HG02970 (cell line): ENCODE measurements around the gene CDC25A.
A peak's percentile ranks its signal among the peaks of the same experiment; 100 is the strongest.

Experiments used
- ATAC-seq: cut with Tn5 transposase; IDR thresholded peaks from one replicate; pipeline ENCODE4 v1.9.1; 2021; ENCODE audit warnings: mild to moderate bottlenecking, moderate library complexity, moderate number of reproducible peaks; ENCODE audit not compliant: unreplicated experiment, low FRiP score

Gene CDC25A

DNA sequence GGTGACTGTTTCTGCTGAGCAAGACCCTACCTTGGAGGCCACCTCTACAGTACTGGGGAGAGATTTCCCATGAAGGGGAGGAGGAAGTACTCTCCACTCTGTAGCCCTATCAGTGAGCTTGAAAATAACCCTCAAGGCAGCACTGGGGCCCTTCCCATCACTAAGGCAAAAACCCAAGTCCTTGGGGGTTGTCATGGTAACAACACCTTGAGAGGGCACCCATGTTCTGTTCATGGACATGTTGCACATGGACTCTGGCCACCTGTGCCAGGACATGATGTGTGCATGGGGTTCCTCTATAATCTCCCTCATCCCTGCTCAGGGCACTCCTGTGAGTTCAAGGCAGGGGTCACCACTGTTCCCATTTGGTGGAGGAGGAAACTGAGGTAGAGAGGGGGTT is 10.9 kb upstream of the CDC25A start:
- ATAC-seq: no peak

DNA sequence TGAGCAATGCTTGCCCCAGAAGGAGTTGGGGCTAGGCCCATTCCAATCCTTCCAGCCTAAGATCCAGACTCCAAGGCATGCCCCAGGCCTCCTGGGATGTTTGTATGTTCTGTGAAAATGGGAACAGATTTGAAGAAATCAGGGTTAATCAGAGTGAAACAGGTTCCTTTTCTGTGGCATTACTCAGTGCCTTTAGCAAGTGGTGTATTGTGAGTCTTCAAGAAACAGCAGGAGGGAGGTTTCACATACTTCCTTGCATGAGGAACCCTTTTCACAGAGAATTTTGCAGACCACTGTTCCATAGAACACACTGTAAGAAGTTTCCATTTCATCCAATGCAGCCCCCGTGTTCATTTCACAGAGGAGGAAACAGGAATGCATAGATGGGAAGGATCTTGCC is 8.4 kb upstream of the CDC25A start:
- no peak for ATAC-seq

DNA sequence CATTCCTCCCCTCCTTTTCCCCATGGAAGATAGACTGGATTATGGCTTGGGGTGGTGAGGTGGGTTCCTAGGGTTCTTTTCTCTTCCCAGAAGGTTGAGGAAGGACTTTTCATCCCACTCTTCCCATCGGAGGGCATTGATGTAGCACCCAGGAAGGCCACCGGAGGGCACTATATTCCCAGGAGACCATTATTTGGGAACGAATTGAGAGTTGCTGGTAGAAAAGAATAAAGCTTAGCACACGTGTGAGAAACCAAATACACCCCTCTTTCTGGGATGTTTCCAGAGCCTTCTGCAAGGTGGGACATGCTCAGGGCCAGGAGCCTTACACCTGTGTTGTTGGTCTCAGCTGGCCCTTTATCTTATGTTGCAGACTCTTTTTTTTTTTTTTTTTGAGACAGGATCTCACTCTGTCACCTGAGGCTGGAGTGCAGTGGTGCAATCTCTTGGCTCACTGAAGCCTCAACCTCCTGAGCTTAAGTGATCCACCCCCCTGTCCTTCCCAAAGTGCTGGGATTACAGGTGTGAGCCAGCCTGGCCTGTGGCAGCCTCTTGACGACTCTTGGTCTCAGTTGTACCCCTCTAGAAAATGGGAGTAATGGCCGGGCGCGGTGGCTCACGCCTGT is 6.3 kb upstream of the CDC25A start:
- ATAC-seq: no peak

DNA sequence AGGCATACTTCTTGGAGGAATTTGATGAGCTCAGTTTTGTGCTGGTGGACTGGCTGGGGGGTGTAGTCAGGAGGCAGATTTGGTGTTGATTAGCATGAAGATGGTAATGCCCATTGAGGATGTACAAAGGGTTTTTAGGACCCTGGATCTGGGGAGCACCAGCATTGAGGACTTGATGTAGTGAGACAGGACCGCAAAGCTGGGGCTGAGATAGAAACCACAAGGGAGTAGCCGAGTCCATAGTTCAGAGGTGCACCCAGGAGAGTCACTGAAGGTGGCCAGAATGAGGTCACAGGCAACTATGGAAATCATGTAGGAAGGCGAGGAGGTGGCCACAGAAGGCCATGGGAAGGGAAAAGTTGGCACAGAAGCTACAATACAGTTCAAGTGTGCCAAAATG is 2.7 kb upstream of the CDC25A start:
- no peak for ATAC-seq

DNA sequence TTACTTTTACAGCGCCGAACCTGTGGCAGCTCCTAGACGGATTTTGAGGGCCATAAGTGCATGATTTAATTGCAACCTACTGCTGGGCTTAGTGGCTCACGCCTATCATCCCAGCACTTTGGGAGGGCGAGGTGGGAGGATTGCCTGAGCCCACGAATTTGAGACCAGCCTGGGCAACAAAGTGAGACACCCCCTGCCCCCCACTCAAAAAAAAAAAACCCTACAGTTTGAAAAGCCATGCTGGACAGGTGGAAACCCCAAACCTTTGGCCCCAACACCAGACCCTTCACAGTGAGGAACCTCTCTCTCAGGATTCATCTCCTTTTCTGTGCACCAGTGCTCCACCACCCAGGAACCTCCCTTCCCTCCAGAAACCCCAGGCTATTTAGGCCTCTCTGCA is 1.1 kb upstream of the CDC25A start:
- no peak for ATAC-seq

DNA sequence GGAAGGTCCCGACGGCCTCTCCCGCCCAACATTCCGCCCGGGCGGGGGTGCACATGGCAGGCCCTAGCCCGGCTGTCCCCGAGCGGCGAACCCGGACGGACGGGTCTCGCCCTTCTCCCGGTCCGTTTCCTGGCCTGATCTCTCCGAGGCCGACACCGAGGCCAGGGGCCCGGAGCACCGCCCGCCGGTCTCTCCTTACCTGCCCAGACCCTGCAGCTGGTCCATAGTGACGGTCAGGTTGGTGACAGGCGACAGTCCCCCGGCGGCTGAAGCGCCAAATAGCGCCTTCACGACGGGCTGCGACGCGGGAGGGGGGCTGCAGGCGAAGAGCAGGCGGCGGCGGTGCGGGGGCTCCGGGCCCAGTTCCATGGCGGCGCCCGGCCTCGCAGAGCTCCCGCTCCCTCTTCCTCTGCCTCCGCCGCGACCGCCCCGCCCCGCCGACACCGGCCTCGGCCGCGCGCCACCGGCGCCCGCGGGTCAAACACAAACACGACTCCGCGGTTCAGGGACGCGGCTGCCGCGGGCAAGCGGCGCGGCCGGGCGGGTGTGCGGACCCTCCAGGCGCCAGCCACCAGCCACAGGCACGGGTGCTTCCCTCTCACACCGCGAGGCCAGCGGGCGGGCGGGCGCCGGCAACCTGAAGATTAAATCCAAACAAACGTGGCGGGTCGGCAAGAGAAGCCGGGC is 495 bp downstream of the CDC25A start:
- peak; percentile 27 for ATAC-seq

DNA sequence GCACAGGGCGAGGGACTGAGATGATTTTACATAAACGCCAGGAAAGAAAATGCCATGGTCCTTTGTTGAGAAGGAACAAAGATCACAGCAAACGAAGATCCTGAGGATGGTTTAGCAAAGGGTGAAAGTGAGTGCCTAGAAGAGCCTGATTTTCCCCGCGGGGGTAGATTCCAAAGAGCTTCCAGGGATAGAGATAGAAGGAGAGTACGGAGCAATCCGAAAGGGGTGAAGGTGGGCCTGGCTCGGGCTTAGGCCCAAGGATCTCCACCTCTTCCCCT is 977 bp downstream of the CDC25A start:
- no peak for ATAC-seq

DNA sequence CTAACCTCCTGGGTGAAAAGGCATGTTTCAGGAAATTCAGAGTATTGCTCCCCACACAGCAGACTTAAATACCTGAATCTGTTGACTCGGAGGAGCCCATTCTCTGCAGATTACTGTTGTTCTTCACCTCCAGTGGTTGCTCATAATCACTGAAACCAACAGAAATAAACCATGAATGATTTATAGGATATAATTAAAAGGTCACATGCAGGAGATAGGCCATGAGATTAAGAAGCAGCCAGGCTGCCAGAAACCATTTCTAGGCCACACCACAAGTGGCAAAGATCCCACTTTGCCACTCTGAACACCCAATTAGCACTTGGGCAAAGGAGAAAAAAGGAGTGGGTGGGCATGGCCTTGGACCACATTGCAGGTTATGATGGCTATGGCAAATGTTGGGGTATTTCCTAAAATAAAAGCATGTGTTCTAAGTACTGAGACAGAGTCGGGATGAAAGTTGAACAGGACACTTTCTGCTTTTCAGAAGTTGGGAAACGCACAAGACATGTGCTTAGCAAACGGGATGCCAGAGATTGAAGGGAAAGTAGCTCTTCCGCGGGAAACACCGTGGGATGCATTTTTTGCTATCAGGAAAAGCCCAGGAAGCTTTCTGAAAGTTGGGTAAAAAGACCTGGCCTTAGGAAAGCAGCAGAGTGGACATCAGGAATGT is 1.5 kb downstream of the CDC25A start:
- ATAC-seq: no peak

DNA sequence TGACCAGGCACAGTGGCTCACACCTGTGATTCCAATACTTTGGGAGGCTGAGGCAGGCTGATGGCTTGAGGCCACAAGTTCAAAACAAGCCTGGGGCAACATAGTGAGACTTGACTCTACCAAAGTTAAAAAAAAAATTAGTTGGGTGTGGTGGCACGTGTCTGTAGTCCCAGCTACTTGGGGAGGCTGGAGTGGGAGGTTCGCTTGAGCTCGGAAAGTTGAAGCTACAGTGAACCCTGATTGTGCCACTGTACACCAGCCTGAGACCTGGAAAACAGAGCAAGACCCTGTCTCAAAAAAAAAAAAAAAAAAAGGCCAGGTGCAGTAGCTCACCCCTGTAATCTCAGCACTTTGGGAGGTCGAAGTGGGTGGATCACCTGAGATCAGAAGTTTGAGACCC is 3.1 kb downstream of the CDC25A start:
- ATAC-seq: no peak

DNA sequence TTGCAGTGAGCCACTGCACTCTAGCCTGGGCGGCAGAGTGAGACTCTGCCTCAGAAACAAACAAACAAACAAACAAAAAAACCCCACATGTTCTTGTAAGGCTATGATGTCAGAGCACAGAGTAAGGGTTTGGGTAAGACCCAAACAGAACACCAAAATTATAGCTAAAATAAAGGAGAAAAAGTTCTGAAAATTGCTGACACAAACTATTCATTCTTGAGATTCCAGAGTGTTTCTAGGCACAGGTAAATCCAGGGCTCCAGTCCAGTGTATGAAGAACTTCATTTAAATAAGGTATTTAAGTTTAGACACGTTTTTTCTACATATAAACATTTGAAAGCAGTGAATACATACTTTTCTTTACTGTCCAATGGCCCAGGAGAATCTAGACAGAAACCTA is 3.9 kb downstream of the CDC25A start:
- no peak for ATAC-seq

DNA sequence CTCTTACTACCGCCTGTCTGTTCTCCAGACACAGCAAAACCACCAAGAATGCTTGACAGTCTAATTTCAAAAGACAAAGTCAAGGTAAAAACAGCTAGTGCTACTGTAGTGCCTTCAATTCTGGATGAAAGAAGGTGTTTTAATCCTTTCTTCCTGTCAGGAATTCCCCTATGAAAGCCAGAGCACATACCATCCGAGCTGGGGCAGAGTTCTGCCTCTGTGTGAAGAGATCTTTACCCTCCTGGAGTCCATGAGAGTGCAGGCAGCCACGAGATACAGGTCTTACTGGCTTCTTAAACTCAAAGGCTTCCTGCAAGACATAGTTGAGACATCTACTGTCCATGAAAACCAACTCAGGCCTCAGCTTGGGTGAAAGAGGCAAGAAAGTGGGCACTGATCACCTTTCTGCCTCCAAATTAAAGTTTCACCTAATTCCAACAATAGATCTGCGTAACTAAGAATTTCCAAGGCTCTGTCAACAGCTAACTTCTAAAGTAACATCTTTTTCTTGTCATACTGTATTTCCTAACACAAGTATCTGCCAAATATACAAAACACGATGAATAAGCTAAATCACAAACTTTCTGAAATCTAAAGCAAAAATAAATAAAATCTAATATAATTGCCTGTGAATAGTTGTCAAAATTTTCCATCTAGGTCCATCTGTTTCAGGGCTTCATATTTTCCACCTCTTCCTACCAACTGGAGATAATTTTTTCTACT is 7.5 kb downstream of the CDC25A start:
- no peak for ATAC-seq

DNA sequence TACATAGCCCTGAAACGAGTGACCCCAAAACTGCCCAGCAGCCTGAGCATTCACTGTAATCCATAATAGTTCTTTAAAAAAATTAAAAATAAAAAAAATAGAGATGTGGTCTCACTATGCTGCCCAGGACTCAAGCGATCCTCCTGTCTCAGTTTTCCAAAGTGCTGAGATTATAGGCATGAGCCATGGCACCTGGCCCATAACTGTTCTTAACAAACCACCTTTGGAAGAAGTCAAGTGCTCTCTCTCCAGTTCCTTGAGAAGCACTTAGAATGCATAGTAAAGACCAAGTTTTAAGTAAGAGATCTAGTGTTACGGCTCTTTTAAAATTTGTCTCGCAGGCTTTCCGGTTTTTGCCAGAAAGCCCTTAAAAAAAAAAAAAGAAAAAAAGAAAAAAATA is 8.2 kb downstream of the CDC25A start:
- ATAC-seq: no peak

DNA sequence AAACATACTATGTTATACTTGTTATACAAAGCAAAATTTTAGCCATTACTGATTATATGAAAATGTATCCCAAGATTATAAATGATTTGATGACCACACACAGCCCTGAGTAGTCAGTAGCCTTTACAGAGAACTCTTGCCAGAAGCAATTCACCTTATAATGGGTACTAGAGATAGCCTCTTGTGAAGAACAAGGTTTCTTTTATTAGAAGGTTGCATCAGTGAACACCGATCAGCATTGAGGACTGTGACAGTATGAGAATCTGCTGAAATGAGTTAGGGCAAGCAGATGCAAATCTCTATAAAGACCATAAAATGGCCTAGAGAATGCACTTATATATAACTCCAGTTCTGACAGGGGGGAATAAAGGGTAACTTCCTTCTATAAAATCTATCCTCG is 10.1 kb downstream of the CDC25A start:
- ATAC-seq: no peak

DNA sequence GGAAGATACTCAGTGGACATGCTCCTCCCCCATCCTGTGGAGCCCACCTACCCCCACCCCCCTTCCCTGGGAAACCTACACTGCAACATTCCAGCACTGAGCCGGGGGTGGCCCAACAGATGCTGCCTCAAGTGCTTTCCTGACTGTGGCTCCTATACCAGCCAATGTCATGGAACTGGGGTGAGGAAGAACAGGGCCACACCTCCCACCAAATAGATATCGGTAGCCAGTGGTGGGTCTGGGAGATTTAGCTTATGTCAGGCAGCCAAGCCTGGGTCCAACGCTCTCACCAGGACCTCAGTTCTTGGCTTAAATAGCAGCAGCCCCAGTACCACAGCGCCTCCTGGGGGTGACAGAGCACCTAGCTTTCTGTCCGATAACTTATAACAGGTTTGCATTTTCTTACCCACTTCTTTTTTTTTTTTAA is 30.3 kb downstream of the CDC25A start:
- ATAC-seq: no peak

DNA sequence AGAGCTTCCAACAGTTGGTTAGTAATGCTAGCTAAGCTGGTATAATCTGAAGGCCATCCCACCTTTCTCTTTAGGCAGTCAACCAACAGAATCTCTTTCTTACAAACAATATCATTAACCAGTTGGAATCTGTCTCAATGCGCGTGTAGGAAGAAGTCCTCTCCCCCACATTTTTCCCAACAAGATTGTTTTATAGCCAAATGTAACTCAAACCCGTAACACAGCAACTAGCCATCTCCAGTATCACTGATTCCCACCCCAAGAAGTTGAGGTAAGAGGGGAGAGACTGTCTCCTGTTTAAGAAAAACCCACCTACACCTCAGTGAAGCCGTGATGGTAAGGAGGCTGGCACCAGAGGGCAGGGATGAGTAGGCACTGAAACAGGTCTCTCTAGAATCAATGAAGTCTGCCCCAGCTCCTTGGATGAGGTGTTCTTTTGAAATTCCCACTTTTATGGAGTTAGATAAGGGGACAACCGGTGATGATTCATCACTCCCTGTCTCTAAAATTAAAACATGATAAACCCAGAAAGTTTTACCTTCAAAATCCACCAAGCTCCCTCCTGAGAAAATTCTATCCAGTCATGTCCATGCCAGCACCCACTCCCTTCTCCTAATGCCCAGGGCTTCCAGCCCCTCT is 30.9 kb downstream of the CDC25A start:
- no peak for ATAC-seq

DNA sequence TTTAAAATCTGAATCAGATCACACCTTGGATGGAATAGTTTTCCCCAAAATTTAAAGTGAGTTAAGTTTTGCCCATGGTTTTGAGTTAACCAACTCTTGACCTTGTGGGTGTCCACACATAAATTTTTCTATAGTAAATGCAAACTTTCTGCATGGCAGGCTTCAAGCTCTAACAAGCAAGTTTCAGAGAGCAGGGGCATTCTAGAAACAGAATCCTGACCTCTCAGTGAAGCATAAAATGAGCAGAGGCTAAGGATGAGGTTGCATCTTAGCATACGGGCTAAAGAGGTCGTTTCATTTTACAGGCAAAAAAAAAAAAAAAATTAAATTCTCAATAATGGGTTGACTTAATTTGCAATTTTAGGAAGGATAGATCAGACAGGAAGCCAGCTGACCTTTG is 32.1 kb downstream of the CDC25A start:
- no peak for ATAC-seq

DNA sequence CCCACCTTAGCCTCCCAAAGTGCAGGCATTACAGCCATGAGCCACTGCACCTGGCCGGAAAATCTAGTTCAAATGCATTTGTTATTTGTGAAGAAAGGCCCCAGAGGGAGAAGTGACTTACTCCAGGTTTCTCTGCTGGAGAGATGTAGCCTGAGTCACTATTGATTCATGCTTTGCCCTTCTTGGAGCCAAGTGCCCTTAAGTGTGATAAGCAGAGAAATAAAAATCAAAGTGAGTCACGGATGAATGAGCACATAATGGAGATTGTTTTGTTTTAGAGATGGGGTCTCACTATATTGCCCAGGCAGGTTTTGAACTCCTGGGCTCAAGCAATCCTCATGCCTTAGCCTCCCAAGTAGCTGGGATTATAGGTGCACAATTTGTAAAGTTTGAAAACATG is 33.1 kb downstream of the CDC25A start:
- no peak for ATAC-seq

DNA sequence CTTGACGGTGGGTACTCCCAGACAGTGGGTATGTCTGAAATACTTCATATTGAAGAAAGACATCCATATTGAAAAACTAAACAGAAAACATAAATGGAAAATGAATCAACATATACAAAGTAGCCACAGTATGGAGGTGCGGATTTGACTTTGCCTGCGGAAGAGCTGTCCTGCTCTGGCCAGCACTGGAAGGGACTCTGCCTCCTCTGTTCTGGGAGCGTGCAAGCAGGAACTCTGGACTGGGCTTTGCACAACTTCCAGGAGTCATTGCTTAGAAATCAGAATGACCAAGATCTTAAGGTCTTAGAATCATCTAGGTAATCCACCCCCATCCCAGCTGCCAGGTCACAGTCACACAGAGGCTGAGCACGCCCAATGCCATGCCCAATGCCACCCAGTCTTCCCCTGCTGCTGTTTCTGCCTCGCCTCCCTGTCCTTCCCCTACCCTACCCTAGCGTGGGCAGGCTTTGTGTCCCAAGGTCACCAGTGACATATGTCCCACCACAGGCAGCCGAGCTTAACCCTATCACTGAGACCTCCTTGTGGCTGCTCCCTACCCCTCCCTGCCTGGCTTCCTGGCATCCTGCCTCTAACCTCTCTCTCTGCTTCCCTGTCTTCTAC is 36.3 kb downstream of the CDC25A start:
- no peak for ATAC-seq

DNA sequence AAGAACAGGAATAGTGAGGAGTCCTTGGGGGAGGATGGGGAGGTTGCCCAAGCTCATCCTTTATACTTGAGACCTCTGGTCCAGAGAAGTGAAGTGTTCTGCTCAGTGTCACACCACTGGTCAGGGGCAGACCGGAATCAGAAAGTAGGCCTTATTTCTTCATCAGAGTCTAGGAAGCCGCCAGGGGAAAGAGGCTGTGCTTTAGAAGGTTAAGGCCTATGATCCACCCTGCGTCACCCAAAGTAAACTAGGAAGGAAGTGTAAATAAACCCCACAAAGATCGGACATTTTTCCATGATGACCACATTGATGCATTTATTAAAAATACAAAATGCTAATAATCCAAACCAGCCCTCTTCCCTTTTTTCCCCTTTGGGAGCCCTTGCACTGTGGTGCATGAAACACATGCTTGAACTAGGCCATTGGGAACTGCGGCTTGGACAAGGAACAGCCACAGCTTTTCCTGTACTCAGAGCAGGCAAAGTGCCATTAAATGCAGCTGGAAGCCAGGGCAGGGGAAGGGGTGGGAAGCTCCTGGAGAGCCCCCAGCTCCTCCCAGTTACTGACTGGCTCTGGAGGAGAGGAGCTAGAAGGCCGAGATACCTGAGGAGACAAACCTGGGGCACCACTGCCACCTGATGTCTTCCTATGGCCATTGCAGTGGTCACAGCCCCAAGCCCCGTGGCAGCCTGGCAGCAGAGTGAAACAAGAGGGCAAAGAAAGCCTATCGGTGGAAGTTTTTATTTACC is 37.0 kb downstream of the CDC25A start:
- ATAC-seq: no peak

DNA sequence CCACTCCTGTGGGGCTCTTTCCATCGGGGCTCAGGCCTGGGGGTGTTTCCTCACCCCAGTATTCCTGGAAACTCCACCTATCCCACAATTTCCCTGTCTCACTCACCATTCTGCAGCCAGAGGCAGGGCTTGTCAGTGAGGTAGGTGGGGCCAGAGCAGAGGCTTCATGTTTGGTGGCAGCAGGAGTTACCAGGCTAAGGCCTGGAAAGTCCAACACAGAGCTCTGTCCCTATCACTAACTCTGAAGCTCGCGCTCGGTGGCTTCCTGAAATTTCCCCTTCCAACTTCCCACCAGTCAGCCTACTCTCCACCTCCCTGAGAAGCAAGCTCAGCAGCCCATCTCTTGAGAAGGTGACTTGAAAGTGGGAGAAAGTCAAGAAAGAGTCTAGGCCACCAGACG is 44.2 kb downstream of the CDC25A start:
- ATAC-seq: no peak
